DND-41 (cell line): ENCODE measurements around the gene NXPH4.

Source experiments
- EZH2 ChIP-seq: IDR thresholded peaks from 3 replicates; pipeline ENCODE4 v1.6.1; 2012; ENCODE audit warnings: borderline replicate concordance, low read depth, mild to moderate bottlenecking, moderate library complexity, low read length, inconsistent platforms; ENCODE audit not compliant: severe bottlenecking
- TF ChIP-seq, protein P1 (sequence below): IDR thresholded peaks from 2 replicates; pipeline ENCODE4 v1.5.1; 2012; ENCODE audit warnings: borderline replicate concordance, low read length, moderate library complexity, mild to moderate bottlenecking; ENCODE audit not compliant: poor library complexity, severe bottlenecking; ENCODE audit errors: extremely low read depth

- TF ChIP-seq, protein P1, sequence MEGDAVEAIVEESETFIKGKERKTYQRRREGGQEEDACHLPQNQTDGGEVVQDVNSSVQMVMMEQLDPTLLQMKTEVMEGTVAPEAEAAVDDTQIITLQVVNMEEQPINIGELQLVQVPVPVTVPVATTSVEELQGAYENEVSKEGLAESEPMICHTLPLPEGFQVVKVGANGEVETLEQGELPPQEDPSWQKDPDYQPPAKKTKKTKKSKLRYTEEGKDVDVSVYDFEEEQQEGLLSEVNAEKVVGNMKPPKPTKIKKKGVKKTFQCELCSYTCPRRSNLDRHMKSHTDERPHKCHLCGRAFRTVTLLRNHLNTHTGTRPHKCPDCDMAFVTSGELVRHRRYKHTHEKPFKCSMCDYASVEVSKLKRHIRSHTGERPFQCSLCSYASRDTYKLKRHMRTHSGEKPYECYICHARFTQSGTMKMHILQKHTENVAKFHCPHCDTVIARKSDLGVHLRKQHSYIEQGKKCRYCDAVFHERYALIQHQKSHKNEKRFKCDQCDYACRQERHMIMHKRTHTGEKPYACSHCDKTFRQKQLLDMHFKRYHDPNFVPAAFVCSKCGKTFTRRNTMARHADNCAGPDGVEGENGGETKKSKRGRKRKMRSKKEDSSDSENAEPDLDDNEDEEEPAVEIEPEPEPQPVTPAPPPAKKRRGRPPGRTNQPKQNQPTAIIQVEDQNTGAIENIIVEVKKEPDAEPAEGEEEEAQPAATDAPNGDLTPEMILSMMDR = no peak
- TF ChIP-seq EZH2 = no peak
These were observed 21.0 kb downstream of the NXPH4 start for GRCh38 chr12:57237596-57237931.
